AG04449 (cell line): ENCODE results near the gene TOGARAM1.

Experiments
- CTCF ChIA-PET: fragments of 350-600 bp; formaldehyde crosslinking; extraction: SDS; loops from one replicate; lab custom pipeline; 2021; ENCODE audit warnings: antibody characterized with exemption; lab: Yijun Ruan, JAX
- POLR2A ChIA-PET: fragments of 400-600, 350-600 bp; formaldehyde crosslinking; extraction: SDS; loops from one replicate; lab custom pipeline; 2020; ENCODE audit warnings: antibody characterized with exemption, inconsistent platforms; lab: Yijun Ruan, JAX
- DNase-seq: peaks from one replicate; pipeline ENCODE4 v3.0.0-alpha.2; 2010; ENCODE audit warnings: low read depth, low spot score
- H3K4me3 ChIP-seq: 2 replicates; pipeline ENCODE4 v1.5.1; 2011; ENCODE audit warnings: low read depth, mild to moderate bottlenecking, control low read depth, low read length
- CTCF ChIP-seq: IDR thresholded peaks from one replicate; pipeline ENCODE4 v1.5.1; 2011; ENCODE audit warnings: mild to moderate bottlenecking, moderate library complexity, low read length, control low read depth, inconsistent platforms; ENCODE audit not compliant: insufficient read depth; ENCODE audit errors: missing control alignments

Gene TOGARAM1

GRCh38 chr14:44966601-44967336, 4.8 kb downstream of the TOGARAM1 start:
- H3K4me3 ChIP-seq: peak overlapping the region; percentile 25
- no peak for TF ChIP-seq CTCF
- ChIA-PET POLR2A (interaction anchor here (0.7 kb wide), 1 partner anchor 287 kb away, joined by 3 read pairs; no protein-coding TSS in a partner anchor), CTCF (no interaction called here)
- DNase-seq: no peak

GRCh38 chr14:44968714-44969113, 6.7 kb downstream of the TOGARAM1 start:
- H3K4me3 ChIP-seq: no peak overlapping the region
- CTCF ChIA-PET: no interaction called here
- POLR2A ChIA-PET: no interaction called here
- no peak for DNase-seq
- no peak for TF ChIP-seq CTCF

- H3K4me3 ChIP-seq: no peak overlapping the region
- no peak for DNase-seq
- no peak for TF ChIP-seq CTCF
- ChIA-PET POLR2A (no interaction called here), CTCF (no interaction called here)
Observed at GRCh38 chr14:44970907-44971306, 8.9 kb downstream of the TOGARAM1 start.

GRCh38 chr14:44971459-44971858, 9.5 kb downstream of the TOGARAM1 start:
- no peak for TF ChIP-seq CTCF
- DNase-seq: no peak
- CTCF ChIA-PET: no interaction called here
- H3K4me3 ChIP-seq: no peak overlapping the region
- POLR2A ChIA-PET: no interaction called here

- no peak for TF ChIP-seq CTCF
- POLR2A ChIA-PET: no interaction called here
- no peak for DNase-seq
- CTCF ChIA-PET: interaction anchor here (0.9 kb wide), 1 partner anchor 289 kb away, joined by 3 read pairs; no protein-coding TSS in a partner anchor
- H3K4me3 ChIP-seq: no peak overlapping the region
Observed at GRCh38 chr14:44979273-44979672, 17.3 kb downstream of the TOGARAM1 start.

GRCh38 chr14:44979740-44980356, 17.9 kb downstream of the TOGARAM1 start:
- no peak overlapping the region for H3K4me3 ChIP-seq
- no peak for TF ChIP-seq CTCF
- CTCF ChIA-PET: interaction anchor here (0.9 kb wide), 1 partner anchor 289 kb away, joined by 3 read pairs; no protein-coding TSS in a partner anchor
- no peak for DNase-seq
- POLR2A ChIA-PET: interaction anchor here (0.6 kb wide), 1 partner anchor 1444 kb away, joined by 5 read pairs; no protein-coding TSS in a partner anchor
